Calu3 (cell line): ENCODE data around the gene CCDC14. TPM values are rescaled to one million over a fixed set of nuclear protein-coding genes. Genes with fewer than 3 reads are reported as not detected.
A peak's percentile ranks its signal among the peaks of the same experiment; 100 is the strongest.

ENCODE experiments used
- BruUV-seq: library from RNA; stranded (reverse); fragments of 400-500 nt; replicated peaks from 2 replicates; lab custom pipeline; 2021; lab: Mats Ljungman, UMichigan
- CTCF ChIA-PET: fragments of 300-600 bp; sonication (Branson Sonifier 250); formaldehyde crosslinking; loops from one replicate; lab custom pipeline; 2022; ENCODE audit warnings: antibody characterized with exemption; lab: Charles Lee
- DNase-seq: peaks from one replicate; pipeline ENCODE4 v3.0.0; 2022
- H3K27ac Mint-ChIP-seq: one replicate; pipeline ENCODE4 v1.8.0; 2022; ENCODE audit warnings: mixed read lengths; ENCODE audit not compliant: unreplicated experiment
- H3K27me3 Mint-ChIP-seq: one replicate; pipeline ENCODE4 v1.8.0; 2022; ENCODE audit warnings: mixed read lengths; ENCODE audit not compliant: unreplicated experiment
- H3K36me3 Mint-ChIP-seq: one replicate; pipeline ENCODE4 v1.8.0; 2022; ENCODE audit warnings: mild to moderate bottlenecking, moderate library complexity, mixed read lengths; ENCODE audit not compliant: insufficient read depth, unreplicated experiment
- H3K4me1 Mint-ChIP-seq: one replicate; pipeline ENCODE4 v1.8.0; 2022; ENCODE audit warnings: mild to moderate bottlenecking, low read depth, mixed read lengths; ENCODE audit not compliant: unreplicated experiment
- H3K4me3 Mint-ChIP-seq: one replicate; pipeline ENCODE4 v1.8.0; 2022; ENCODE audit warnings: mild to moderate bottlenecking, low read depth, moderate library complexity, mixed read lengths; ENCODE audit not compliant: unreplicated experiment
- H3K9me3 Mint-ChIP-seq: one replicate; pipeline ENCODE4 v1.8.0; 2022; ENCODE audit warnings: low read depth, mixed read lengths; ENCODE audit not compliant: unreplicated experiment
- CTCF ChIP-seq: fragments of 200-600 bp; IDR thresholded peaks from one replicate; pipeline ENCODE4 v1.8.0; 2022; ENCODE audit warnings: antibody characterized with exemption; ENCODE audit not compliant: unreplicated experiment
- intact Hi-C: fragments of 100-400 bp; cut with micrococcal nuclease; formaldehyde crosslinking; loops from one replicate; pipeline ENCODE4 v1.10.0; 2022; ENCODE audit not compliant: unreplicated experiment
- total RNA-seq: library from RNA; stranded (reverse); gene quantifications from 2 replicates; pipeline ENCODE4 v1.2.3, GENCODE V29; 2022

Gene CCDC14
- total RNA-seq, 1 experiment from 2014 or later, result 60.6 TPM

DNA sequence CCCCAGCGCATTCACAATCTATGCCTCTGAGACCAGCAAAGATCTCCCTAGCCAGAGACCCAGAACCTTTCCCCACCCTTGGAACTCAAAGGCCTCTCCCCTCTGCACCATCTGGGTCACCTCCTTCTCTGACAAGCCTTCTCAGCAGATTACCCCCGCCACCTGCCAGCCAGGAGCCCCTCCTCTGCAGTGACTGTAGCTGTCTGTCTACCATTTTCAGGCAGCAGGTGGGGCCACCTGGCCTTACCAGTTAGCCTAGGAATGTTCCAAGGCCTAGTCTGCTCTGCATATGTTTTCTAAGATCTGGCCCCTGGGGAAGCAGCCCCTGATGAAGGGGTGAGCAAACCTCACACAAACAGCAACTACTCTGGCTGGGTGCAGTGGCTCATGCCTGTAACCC lies 79.3 kb downstream of the CCDC14 start:
- DNase-seq, result no peak
- no peak overlapping the region for H3K27ac Mint-ChIP-seq
- TF ChIP-seq CTCF, result no peak
- CTCF ChIA-PET, result no interaction called here
- H3K4me1 Mint-ChIP-seq, result peaks cover 19% of the 10 kb centered on the region
- H3K36me3 Mint-ChIP-seq, result peaks cover 14% of the 10 kb centered on the region
- no peaks in the 10 kb centered on the region for H3K9me3 Mint-ChIP-seq
- H3K27me3 Mint-ChIP-seq, result no peaks in the 10 kb centered on the region
- intact Hi-C loops, result loop anchor here (2.0 kb wide), 2 partner anchors 127 to 137 kb away; no protein-coding TSS in a partner anchor
- BruUV-seq, result no TSS peak
- H3K4me3 Mint-ChIP-seq, result no peak overlapping the region

DNA sequence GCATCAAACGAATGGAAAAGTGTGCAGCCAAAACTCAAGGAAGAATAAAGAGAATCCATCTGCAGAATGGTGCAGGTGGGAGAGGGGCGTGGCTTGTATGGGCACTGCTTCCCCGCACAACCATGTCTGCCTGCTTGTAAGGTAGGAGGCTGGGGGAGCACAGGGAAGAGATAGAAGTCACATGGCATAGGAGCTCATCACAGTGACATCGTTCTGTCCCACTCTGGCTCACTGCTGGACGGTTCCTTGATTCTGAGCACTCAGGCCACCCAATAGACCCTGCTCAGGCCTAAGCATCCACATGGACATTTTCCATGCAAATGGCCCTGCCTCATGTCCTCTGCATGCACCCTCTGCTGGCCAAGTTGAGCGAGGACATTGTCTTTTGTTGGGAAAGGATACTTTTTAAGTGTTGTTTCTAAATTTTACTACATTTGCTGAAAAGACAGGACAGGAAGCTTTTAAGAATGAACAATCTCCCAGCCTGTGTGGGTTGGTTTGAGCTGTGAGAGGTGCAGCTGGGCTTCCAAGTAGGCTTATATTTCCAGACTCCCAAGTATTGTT lies 79.9 kb downstream of the CCDC14 start:
- BruUV-seq, result no TSS peak
- Mint-ChIP-seq H3K27ac (no peak overlapping the region), H3K4me1 (peaks cover 20% of the 10 kb centered on the region), H3K4me3 (no peak overlapping the region), H3K9me3 (no peaks in the 10 kb centered on the region), H3K27me3 (no peaks in the 10 kb centered on the region), H3K36me3 (peaks cover 14% of the 10 kb centered on the region)
- TF ChIP-seq CTCF, result no peak
- DNase-seq, result peak; percentile 42
- CTCF ChIA-PET, result interaction anchor here (0.5 kb wide), 1 partner anchor 62 kb away, joined by 7 read pairs; no protein-coding TSS in a partner anchor
- intact Hi-C loops, result loop anchor here (2.0 kb wide), 2 partner anchors 126 to 136 kb away; no protein-coding TSS in a partner anchor

DNA sequence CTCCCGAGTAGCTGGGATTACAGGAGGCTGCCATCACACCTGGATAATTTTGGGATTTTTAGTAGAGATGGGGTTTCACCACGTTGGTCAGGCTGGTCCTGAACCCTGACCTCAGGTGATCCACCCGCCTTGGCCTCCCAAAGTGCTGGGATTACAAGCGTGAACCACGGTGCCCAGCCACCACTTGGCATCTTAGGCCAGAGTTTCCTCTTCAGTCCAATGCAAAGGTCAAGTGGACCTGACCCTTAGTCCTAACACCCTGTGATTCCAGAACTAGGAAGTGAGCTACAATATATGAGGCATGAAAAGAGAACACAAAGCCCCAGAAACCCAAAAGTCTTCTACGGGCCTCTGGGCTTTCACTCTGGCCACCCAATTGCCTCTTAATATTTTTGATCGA lies 82.2 kb downstream of the CCDC14 start:
- DNase-seq, result no peak
- CTCF ChIA-PET, result no interaction called here
- H3K27ac Mint-ChIP-seq, result no peak overlapping the region
- TF ChIP-seq CTCF, result no peak
- intact Hi-C loops, result no loop called here
- BruUV-seq, result no TSS peak
- H3K4me1 Mint-ChIP-seq, result peaks cover 20% of the 10 kb centered on the region
- H3K9me3 Mint-ChIP-seq, result no peaks in the 10 kb centered on the region
- H3K27me3 Mint-ChIP-seq, result no peaks in the 10 kb centered on the region
- H3K4me3 Mint-ChIP-seq, result no peak overlapping the region
- peaks cover 6% of the 10 kb centered on the region for H3K36me3 Mint-ChIP-seq

DNA sequence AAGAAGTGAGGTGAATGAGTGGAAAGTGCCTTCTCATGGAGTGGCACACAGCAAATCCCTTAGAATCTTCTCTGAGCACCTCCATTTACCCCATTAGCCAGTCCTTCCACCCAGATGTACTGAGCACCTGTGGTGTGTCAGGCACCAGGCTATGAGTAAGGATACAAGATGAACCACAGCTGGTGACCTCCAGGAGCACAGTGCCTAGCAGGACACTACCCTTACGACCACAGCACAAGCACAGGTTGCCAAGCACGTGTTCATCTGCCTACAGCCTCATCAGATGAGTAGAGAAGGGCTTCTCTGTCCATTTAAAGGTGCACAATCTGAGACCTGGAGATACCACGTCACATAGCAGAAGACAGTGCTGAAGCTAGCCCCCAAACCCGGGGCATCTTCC lies 83.1 kb downstream of the CCDC14 start:
- no TSS peak for BruUV-seq
- TF ChIP-seq CTCF, result no peak
- CTCF ChIA-PET, result no interaction called here

More for the DNA sequence above, 83.1 kb downstream of the CCDC14 start:
- H3K27ac Mint-ChIP-seq, result no peak overlapping the region
- peaks cover 13% of the 10 kb centered on the region for H3K4me1 Mint-ChIP-seq
- no peaks in the 10 kb centered on the region for H3K27me3 Mint-ChIP-seq
- no peak overlapping the region for H3K4me3 Mint-ChIP-seq
- no peaks in the 10 kb centered on the region for H3K36me3 Mint-ChIP-seq
- no peaks in the 10 kb centered on the region for H3K9me3 Mint-ChIP-seq
- DNase-seq, result no peak
- intact Hi-C loops, result no loop called here
